Nephron progenitor cell (in vitro differentiated cells): ENCODE data around the gene KIAA0930.
"Not testable (repeated sequence)": the region's sequence is repeated elsewhere in the genome, so short reads cannot be mapped to it uniquely, and the experiment has no call there.

Experiments used
- DNase-seq: peaks from one replicate; pipeline ENCODE4 v3.0.0; 2021
- H3K27ac Mint-ChIP-seq: 2 replicates; pipeline ENCODE4 v1.8.0; 2021; ENCODE audit warnings: mild to moderate bottlenecking, moderate library complexity, mixed read lengths
- H3K27me3 Mint-ChIP-seq: 2 replicates; pipeline ENCODE4 v1.8.0; 2021; ENCODE audit warnings: mild to moderate bottlenecking, low read depth, mixed read lengths; ENCODE audit not compliant: poor library complexity
- H3K36me3 Mint-ChIP-seq: 2 replicates; pipeline ENCODE4 v1.8.0; 2021; ENCODE audit warnings: low read depth, mixed read lengths
- H3K4me1 Mint-ChIP-seq: 2 replicates; pipeline ENCODE4 v1.8.0; 2021; ENCODE audit warnings: mixed read lengths
- H3K4me3 Mint-ChIP-seq: 2 replicates; pipeline ENCODE4 v1.8.0; 2021; ENCODE audit warnings: mild to moderate bottlenecking, moderate library complexity, mixed read lengths
- H3K9me3 Mint-ChIP-seq: 2 replicates; pipeline ENCODE4 v1.8.0; 2021; ENCODE audit warnings: mild to moderate bottlenecking, moderate library complexity, mixed read lengths
- TF ChIP-seq, protein P1 (sequence below): fragments of 200-600 bp; sonication (generic); IDR thresholded peaks from 2 replicates; pipeline ENCODE4 v1.5.0; 2021; ENCODE audit warnings: antibody characterized with exemption

The KIAA0930 gene

DNA sequence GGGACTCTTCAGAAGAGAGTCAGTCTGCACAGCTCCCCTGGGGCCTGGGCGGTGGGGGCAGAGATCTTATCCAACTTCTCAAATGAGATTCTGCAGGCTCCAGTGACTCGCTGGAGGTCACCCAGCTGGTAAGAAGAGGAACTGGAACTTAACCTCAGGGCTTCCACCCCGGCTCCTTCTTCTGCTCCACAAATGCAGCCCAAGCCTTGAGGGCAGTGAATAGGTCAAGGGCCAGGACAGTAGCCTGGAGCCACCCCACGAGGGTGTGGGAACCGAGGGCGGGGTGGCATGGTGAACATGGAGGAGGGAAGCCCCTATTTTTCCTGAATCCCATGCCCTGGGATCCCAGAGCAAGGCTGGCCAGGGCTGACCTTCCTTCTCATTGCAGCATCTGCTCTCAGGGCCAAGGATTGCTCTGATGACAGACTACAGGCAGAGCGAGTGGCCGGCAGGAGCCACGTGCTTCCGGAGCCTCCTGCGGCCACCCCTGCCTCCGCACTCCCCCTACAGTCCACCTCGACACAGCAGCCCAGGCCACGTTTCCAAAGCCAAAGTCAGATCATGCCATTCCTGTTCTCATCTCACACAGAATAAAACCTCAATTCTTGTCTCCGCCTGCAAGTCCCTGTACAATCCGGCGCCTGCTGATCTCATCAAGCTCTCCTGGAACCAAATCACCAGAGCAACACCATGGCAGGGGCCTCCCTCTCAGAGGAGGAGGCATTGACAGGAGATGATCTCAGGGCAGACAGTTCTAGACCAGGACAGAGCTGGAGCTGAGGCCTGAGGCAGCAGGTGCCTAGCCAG is 23.0 kb upstream of the KIAA0930 start:
- peak; percentile 70 for DNase-seq
- no peaks in the 10 kb centered on the region for H3K36me3 Mint-ChIP-seq
- peaks cover 14% of the 10 kb centered on the region for H3K4me1 Mint-ChIP-seq
- no peak overlapping the region for H3K4me3 Mint-ChIP-seq
- H3K27ac Mint-ChIP-seq, result no peak overlapping the region
- no peaks in the 10 kb centered on the region for H3K9me3 Mint-ChIP-seq
- TF ChIP-seq, protein P1, sequence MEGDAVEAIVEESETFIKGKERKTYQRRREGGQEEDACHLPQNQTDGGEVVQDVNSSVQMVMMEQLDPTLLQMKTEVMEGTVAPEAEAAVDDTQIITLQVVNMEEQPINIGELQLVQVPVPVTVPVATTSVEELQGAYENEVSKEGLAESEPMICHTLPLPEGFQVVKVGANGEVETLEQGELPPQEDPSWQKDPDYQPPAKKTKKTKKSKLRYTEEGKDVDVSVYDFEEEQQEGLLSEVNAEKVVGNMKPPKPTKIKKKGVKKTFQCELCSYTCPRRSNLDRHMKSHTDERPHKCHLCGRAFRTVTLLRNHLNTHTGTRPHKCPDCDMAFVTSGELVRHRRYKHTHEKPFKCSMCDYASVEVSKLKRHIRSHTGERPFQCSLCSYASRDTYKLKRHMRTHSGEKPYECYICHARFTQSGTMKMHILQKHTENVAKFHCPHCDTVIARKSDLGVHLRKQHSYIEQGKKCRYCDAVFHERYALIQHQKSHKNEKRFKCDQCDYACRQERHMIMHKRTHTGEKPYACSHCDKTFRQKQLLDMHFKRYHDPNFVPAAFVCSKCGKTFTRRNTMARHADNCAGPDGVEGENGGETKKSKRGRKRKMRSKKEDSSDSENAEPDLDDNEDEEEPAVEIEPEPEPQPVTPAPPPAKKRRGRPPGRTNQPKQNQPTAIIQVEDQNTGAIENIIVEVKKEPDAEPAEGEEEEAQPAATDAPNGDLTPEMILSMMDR, result peak; percentile 56
- H3K27me3 Mint-ChIP-seq, result peaks cover 14% of the 10 kb centered on the region

DNA sequence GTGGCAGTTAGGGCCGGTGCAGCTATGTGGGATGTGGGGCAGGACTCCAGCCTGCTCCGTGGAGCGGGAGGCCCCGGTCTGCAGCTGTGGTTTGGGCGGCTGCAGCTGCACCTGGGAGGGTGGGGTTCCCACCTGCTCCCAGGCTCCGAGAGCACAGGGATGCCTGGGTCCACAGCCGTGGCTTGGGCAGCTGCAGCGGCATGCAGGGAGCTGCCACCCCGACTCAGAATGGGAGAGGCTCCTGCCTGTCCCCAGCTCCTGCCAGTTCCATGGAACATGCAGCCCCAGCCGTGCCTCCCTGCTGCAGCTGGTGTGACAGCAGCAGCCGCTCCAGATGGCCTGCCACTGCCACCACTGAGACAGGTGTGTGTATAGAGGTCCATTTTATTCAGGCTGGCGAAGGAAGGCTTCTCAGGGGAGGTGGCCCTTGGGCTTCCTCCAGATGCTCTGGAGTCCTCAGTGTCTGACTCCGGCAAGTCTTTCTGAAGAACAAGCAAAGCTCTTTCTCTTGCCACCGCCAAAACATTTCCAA is 22.3 kb upstream of the KIAA0930 start:
- H3K27ac Mint-ChIP-seq, result no peak overlapping the region
- peaks cover 14% of the 10 kb centered on the region for H3K27me3 Mint-ChIP-seq
- TF ChIP-seq, protein P1, result no peak
- no peak for DNase-seq
- no peak overlapping the region for H3K4me3 Mint-ChIP-seq
- peaks cover 2% of the 10 kb centered on the region for H3K9me3 Mint-ChIP-seq
- peaks cover 14% of the 10 kb centered on the region for H3K4me1 Mint-ChIP-seq
- no peaks in the 10 kb centered on the region for H3K36me3 Mint-ChIP-seq

DNA sequence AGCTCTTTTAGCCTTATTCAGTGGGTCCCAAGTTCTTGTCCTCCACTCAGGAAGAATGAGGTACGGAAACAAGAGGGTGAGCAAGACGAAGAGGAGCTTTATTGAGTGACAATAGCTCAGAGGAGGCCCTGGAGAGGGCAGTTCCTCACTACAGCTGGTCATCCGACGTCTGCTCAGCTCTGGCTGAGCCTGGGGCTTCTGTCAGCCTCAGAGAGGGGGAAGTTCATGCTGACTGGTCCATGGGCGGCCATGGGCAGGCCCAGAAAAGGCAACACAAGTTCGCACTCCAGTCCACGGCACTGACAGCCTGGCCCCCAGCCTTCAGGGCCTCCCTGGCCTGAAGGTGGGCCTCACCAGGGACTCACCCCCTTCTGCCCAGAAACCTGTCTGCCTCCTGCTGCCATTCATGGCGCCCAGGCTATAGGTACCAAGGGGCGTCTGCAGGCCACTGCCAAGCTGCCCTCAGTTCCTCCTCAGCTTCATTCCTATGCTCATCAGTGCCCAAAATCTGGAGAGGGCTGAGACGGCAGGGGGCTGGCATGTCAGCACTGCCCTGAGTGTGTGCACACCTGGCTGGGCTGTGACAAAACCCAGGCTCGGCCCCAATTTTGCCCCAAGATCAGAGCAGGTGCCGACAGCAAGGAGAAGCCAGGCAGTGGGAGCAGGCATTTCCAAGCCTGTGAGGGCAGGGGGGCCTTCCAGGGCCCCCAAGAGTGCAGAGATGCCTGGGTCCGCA is 21.7 kb upstream of the KIAA0930 start:
- Mint-ChIP-seq H3K4me1 (peaks cover 14% of the 10 kb centered on the region), H3K4me3 (no peak overlapping the region), H3K27me3 (peaks cover 14% of the 10 kb centered on the region), H3K36me3 (no peaks in the 10 kb centered on the region), H3K27ac (no peak overlapping the region), H3K9me3 (peaks cover 6% of the 10 kb centered on the region)
- no peak for DNase-seq
- TF ChIP-seq, protein P1, result no peak

DNA sequence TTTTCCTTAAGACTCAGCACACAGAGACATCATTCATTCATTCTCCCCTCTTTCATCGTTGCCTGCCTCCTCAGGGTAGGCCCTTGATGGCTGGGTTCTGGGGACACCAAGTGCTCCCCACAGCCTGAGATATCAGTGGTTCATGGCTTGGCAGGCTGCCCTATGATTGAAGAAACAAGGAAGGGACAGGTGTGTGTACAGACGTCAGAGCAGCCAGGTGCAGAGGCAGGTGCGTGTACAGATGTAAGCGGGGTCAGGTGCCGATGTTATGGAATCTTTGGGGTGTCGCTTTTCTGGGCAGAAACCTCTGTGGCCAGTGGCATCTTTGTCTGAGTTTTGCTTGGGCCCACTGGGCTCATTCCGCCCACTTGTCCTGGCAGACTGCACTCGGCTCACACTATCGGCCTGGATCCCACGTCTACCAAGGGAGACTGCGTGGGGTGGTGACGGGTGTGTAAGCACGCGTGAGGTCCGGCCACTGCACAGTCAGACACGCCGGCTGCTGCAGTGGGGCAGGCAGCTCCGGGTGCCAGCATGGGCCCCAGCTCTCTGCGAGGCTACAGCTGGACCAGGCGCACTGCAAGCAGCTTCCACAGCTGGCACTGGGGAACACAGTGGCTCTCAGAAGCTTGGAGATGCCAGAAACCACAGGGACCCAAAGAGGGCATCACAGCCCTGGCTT is 20.9 kb upstream of the KIAA0930 start:
- no peak overlapping the region for H3K4me3 Mint-ChIP-seq
- peaks cover 14% of the 10 kb centered on the region for H3K4me1 Mint-ChIP-seq
- H3K27ac Mint-ChIP-seq, result no peak overlapping the region
- TF ChIP-seq, protein P1, result no peak
- DNase-seq, result no peak
- no peaks in the 10 kb centered on the region for H3K36me3 Mint-ChIP-seq
- peaks cover 11% of the 10 kb centered on the region for H3K9me3 Mint-ChIP-seq
- H3K27me3 Mint-ChIP-seq, result peaks cover 14% of the 10 kb centered on the region

DNA sequence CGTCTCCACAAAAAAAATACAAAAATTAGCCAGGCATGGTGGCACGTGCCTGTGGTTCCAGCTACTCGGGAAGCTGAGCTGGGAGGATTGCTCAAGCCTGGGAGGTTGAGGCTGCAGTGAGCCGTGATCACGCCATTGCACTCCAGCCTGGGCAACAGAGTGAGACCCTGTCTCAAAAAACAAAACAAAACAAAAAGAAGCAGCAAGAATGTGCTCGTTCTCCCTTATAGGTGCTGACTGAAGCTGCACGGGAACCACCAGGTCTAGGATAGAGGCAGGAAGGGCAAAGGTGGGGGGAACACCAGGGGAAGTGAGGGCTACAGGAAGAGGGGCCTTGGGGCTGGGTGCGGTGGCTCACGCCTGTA is 19.7 kb upstream of the KIAA0930 start:
- H3K27ac Mint-ChIP-seq, DNase-seq, H3K27me3 Mint-ChIP-seq, H3K36me3 Mint-ChIP-seq, H3K4me3 Mint-ChIP-seq: not testable (repeated sequence)
- H3K4me1 Mint-ChIP-seq, result peaks cover 14% of the 10 kb centered on the region
- peaks cover 11% of the 10 kb centered on the region for H3K9me3 Mint-ChIP-seq
